Neural progenitor cell (in vitro differentiated cells): ENCODE data around the gene SMIM45.

Source experiments
- CTCF ChIP-seq: fragments of 200-600 bp; sonication (generic); IDR thresholded peaks from 2 replicates; pipeline ENCODE4 v1.5.1; 2017; ENCODE audit warnings: antibody characterized with exemption, mild to moderate bottlenecking
- EZH2 ChIP-seq: fragments of 200-600 bp; sonication (generic); IDR thresholded peaks from 2 replicates; pipeline ENCODE4 v1.6.1; 2017; ENCODE audit warnings: antibody characterized with exemption, mild to moderate bottlenecking, moderate library complexity
- EZH2phosphoT487 ChIP-seq: fragments of 200-600 bp; sonication (generic); IDR thresholded peaks from 2 replicates; pipeline ENCODE4 v1.6.1; 2017; ENCODE audit warnings: antibody characterized with exemption

GRCh38 chr22:41911001-41911611 is 40.8 kb upstream of the SMIM45 start:
- TF ChIP-seq CTCF = no peak
- peak; percentile 70 for TF ChIP-seq EZH2
- peak; percentile 90 for TF ChIP-seq EZH2phosphoT487
